Osteocyte (in vitro differentiated cells): ENCODE results near the gene GHRHR. TPM values are rescaled to one million over a fixed set of nuclear protein-coding genes. Genes with fewer than 3 reads are reported as not detected.

Experiments
- DNase-seq: peaks from one replicate; pipeline ENCODE4 v3.0.0; 2021; ENCODE audit warnings: mixed read lengths; ENCODE audit not compliant: unreplicated experiment; ENCODE audit errors: extremely low spot score
- H3K27ac Mint-ChIP-seq: one replicate; pipeline ENCODE4 v1.8.0; 2021; ENCODE audit warnings: mild to moderate bottlenecking, mixed read lengths; ENCODE audit not compliant: unreplicated experiment
- H3K27me3 Mint-ChIP-seq: one replicate; pipeline ENCODE4 v1.8.0; 2021; ENCODE audit warnings: mixed read lengths; ENCODE audit not compliant: unreplicated experiment
- H3K36me3 Mint-ChIP-seq: one replicate; pipeline ENCODE4 v1.8.0; 2021; ENCODE audit warnings: mixed read lengths; ENCODE audit not compliant: unreplicated experiment
- H3K4me1 Mint-ChIP-seq: one replicate; pipeline ENCODE4 v1.8.0; 2021; ENCODE audit warnings: mixed read lengths; ENCODE audit not compliant: unreplicated experiment
- H3K4me3 Mint-ChIP-seq: one replicate; pipeline ENCODE4 v1.8.0; 2021; ENCODE audit warnings: mild to moderate bottlenecking, moderate library complexity, mixed read lengths; ENCODE audit not compliant: unreplicated experiment
- H3K9me3 Mint-ChIP-seq: one replicate; pipeline ENCODE4 v1.8.0; 2021; ENCODE audit warnings: mixed read lengths; ENCODE audit not compliant: unreplicated experiment
- CTCF ChIP-seq: fragments of 200-600 bp; sonication (generic); IDR thresholded peaks from 2 replicates; pipeline ENCODE4 v1.5.0; 2021; ENCODE audit warnings: antibody characterized with exemption, mild to moderate bottlenecking, moderate library complexity
- total RNA-seq: library from RNA; stranded (reverse); gene quantifications from 2 replicates; pipeline ENCODE4 v1.2.1, GENCODE V29; 2021

Gene GHRHR
- total RNA-seq, 1 donor from 2014 or later, result not detected

GRCh38 chr7:30925117-30925516, 38.6 kb upstream of the GHRHR start:
- H3K4me1 Mint-ChIP-seq, result peaks cover 10% of the 10 kb centered on the region
- DNase-seq, result peak; percentile 80
- peaks cover 12% of the 10 kb centered on the region for H3K27me3 Mint-ChIP-seq
- no peak overlapping the region for H3K27ac Mint-ChIP-seq
- peaks cover 8% of the 10 kb centered on the region for H3K9me3 Mint-ChIP-seq
- no peak for TF ChIP-seq CTCF
- H3K4me3 Mint-ChIP-seq, result no peak overlapping the region
- no peaks in the 10 kb centered on the region for H3K36me3 Mint-ChIP-seq

GRCh38 chr7:30925913-30926312, 37.8 kb upstream of the GHRHR start:
- no peak for TF ChIP-seq CTCF
- Mint-ChIP-seq H3K27me3 (peaks cover 14% of the 10 kb centered on the region), H3K4me3 (no peak overlapping the region), H3K36me3 (no peaks in the 10 kb centered on the region), H3K4me1 (peaks cover 6% of the 10 kb centered on the region), H3K9me3 (peaks cover 8% of the 10 kb centered on the region), H3K27ac (no peak overlapping the region)
- DNase-seq, result peak; percentile 68

- TF ChIP-seq CTCF, result no peak
- DNase-seq, result peak; percentile 49
- Mint-ChIP-seq H3K4me3 (no peak overlapping the region), H3K9me3 (peaks cover 8% of the 10 kb centered on the region), H3K36me3 (no peaks in the 10 kb centered on the region), H3K27me3 (peaks cover 14% of the 10 kb centered on the region), H3K4me1 (peaks cover 2% of the 10 kb centered on the region), H3K27ac (no peak overlapping the region)
Observed at GRCh38 chr7:30926313-30926712, 37.4 kb upstream of the GHRHR start.

- peak; percentile 68 for DNase-seq
- Mint-ChIP-seq H3K27ac (no peak overlapping the region), H3K27me3 (peaks cover 16% of the 10 kb centered on the region), H3K4me3 (no peak overlapping the region), H3K4me1 (no peaks in the 10 kb centered on the region), H3K36me3 (no peaks in the 10 kb centered on the region), H3K9me3 (peaks cover 8% of the 10 kb centered on the region)
- no peak for TF ChIP-seq CTCF
Observed at GRCh38 chr7:30927040-30927439, 36.7 kb upstream of the GHRHR start.

- peaks cover 16% of the 10 kb centered on the region for H3K27me3 Mint-ChIP-seq
- no peaks in the 10 kb centered on the region for H3K36me3 Mint-ChIP-seq
- no peak overlapping the region for H3K27ac Mint-ChIP-seq
- TF ChIP-seq CTCF, result no peak
- H3K4me1 Mint-ChIP-seq, result no peaks in the 10 kb centered on the region
- DNase-seq, result no peak
- H3K4me3 Mint-ChIP-seq, result no peak overlapping the region
- peaks cover 8% of the 10 kb centered on the region for H3K9me3 Mint-ChIP-seq
Observed at GRCh38 chr7:30927559-30927958, 36.2 kb upstream of the GHRHR start.
